Bronchial epithelial cell (primary cell): ENCODE data around the gene OST4. TPM values are rescaled to one million over a fixed set of nuclear protein-coding genes. Genes with fewer than 3 reads are reported as not detected.

ENCODE experiments used
- DNase-seq: peaks from one replicate; pipeline ENCODE4 v3.0.0-alpha.2; 2010; ENCODE audit warnings: low read depth
- FAIRE-seq: peaks from 2 replicates; lab custom pipeline; 2011; peaks lifted over from hg19 to GRCh38; lab: Jason Lieb, UNC
- H3K27me3 ChIP-seq: 2 replicates; pipeline ENCODE4 v1.5.1; 2011; ENCODE audit warnings: low read length; ENCODE audit not compliant: control insufficient read depth, insufficient read depth
- H3K36me3 ChIP-seq: 2 replicates; pipeline ENCODE4 v1.5.1; 2011; ENCODE audit warnings: low read length; ENCODE audit not compliant: control insufficient read depth, insufficient read depth
- H3K4me3 ChIP-seq: 2 replicates; pipeline ENCODE4 v1.5.1; 2011; ENCODE audit warnings: mild to moderate bottlenecking, low read depth, low read length, control low read depth
- total RNA-seq: library from RNA; depleted of rRNA; stranded (reverse); fragments of >200 nt; gene quantifications from 2 replicates; pipeline ENCODE4 v1.2.1, GENCODE V29; 2014
- TF ChIP-seq, protein P1 (sequence below): IDR thresholded peaks from 2 replicates; pipeline ENCODE4 v1.5.1; 2011; ENCODE audit warnings: mild to moderate bottlenecking, moderate library complexity, low read length, control low read depth, inconsistent platforms; ENCODE audit not compliant: insufficient read depth, severe bottlenecking

OST4 gene
- total RNA-seq, 1 donor from 2014 or later = 226 TPM

- no peak for DNase-seq
- FAIRE-seq = no peak
- no peak overlapping the region for H3K4me3 ChIP-seq
- TF ChIP-seq, protein P1, sequence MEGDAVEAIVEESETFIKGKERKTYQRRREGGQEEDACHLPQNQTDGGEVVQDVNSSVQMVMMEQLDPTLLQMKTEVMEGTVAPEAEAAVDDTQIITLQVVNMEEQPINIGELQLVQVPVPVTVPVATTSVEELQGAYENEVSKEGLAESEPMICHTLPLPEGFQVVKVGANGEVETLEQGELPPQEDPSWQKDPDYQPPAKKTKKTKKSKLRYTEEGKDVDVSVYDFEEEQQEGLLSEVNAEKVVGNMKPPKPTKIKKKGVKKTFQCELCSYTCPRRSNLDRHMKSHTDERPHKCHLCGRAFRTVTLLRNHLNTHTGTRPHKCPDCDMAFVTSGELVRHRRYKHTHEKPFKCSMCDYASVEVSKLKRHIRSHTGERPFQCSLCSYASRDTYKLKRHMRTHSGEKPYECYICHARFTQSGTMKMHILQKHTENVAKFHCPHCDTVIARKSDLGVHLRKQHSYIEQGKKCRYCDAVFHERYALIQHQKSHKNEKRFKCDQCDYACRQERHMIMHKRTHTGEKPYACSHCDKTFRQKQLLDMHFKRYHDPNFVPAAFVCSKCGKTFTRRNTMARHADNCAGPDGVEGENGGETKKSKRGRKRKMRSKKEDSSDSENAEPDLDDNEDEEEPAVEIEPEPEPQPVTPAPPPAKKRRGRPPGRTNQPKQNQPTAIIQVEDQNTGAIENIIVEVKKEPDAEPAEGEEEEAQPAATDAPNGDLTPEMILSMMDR = no peak
- H3K36me3 ChIP-seq = no peaks in the 10 kb centered on the region
- H3K27me3 ChIP-seq = no peaks in the 10 kb centered on the region
Observed at GRCh38 chr2:27097341-27097740, 25.9 kb upstream of the OST4 start.

DNA sequence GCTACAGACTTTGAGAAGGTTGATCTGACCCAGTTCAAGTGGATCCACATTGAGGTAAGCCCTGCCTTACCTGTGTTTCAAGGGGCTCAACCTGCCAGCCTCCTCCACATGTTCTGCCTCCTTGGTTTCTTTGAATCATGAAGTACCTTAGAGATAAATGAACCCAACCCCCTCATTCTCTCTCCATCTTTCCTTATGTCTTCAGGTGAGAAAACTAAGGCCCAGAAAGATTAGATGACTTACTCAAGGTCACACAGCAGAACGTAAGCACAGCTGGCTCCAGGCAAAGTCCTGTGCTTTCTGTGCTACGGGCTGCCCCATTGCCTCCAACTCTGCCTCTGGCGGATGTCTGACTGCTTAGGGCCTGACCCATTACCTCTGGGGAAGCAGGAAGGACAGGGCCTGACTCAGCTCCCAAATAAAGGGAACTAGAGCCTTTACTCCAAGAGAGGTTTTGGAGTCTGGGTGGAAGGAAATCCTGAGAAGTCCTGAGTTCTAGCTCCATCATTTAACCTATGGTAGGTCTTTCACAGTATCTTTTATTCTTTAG, 25.4 kb upstream of the OST4 start:
- TF ChIP-seq, protein P1 = no peak
- H3K36me3 ChIP-seq = no peaks in the 10 kb centered on the region
- H3K4me3 ChIP-seq = no peak overlapping the region
- DNase-seq (no peak), FAIRE-seq (no peak)
- H3K27me3 ChIP-seq = no peaks in the 10 kb centered on the region

DNA sequence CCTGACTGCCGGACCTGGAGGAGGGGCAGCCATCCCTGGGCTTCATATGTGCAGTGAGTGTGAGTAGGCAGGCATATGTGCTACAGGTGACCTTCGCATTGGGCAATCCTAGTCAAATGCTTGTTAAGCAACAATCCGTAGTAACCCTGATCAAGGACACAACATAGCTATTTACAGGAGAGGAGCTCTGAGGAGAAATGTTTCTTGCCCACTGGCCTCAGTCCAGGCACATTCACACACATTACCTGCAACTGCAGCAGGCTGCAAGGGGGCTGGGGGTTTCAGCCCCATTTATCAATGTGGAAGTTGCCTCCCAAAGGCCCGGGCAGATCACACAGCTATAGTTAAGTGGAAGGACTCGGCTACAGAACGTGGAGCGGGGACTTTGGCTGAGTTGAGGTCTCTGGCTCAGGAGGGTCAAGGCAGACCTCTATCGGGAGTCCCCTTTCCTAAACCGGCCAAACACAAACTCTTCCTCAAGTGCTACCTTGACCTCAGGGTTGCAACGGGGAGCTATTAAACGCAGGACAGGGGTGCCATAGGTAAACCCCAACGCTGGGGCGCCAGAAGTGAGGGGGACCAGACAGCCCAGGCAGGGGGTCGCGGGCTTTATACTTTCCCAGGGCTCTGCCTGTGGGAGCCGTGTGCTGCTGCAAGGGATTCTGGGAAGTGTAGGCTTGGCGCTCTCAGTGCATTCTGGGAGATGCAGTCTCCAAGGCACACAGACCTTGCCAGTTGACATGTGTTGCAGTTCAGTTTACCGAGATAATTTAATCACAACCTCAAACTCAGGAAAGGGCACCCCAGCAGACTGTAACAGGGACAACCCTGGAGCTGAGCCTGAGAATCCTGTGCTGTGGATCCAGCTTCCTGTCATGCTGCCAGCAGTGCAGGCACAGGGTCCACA, 24.5 kb upstream of the OST4 start:
- Histone ChIP-seq H3K36me3 (no peaks in the 10 kb centered on the region), H3K27me3 (no peaks in the 10 kb centered on the region), H3K4me3 (no peak overlapping the region)
- FAIRE-seq (no peak), DNase-seq (peak; percentile 54)
- TF ChIP-seq, protein P1 = no peak

DNA sequence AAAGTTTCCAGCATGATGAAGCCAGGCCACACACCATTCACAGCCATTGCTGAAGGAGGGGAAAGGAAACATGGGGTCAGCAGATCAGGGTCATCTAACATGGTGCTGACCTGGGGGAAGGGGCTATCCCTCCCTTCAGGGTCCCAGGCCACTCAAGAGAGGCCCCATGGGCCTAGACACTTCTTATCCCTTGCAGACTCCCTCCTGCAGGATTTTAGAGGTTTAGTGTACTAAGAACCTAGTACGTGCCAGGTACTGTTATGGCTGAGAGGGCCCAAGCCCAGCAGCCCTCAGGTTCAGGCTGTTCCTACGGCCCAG, 23.9 kb upstream of the OST4 start:
- Histone ChIP-seq H3K27me3 (no peaks in the 10 kb centered on the region), H3K36me3 (no peaks in the 10 kb centered on the region), H3K4me3 (no peak overlapping the region)
- TF ChIP-seq, protein P1 = no peak
- DNase-seq (no peak), FAIRE-seq (no peak)

GRCh38 chr2:27094353-27094984, 23.0 kb upstream of the OST4 start:
- TF ChIP-seq, protein P1 = no peak
- no peak for FAIRE-seq

More at GRCh38 chr2:27094353-27094984, 23.0 kb upstream of the OST4 start:
- DNase-seq = no peak
- H3K27me3 ChIP-seq = no peaks in the 10 kb centered on the region
- no peak overlapping the region for H3K4me3 ChIP-seq
- no peaks in the 10 kb centered on the region for H3K36me3 ChIP-seq
